GM19025 (cell line): ENCODE measurements around the gene ING4.

Source experiments
- ATAC-seq: cut with Tn5 transposase; IDR thresholded peaks from one replicate; pipeline ENCODE4 v1.9.1; 2021; ENCODE audit warnings: mild to moderate bottlenecking, low read depth, moderate library complexity; ENCODE audit not compliant: unreplicated experiment

ING4 gene

DNA sequence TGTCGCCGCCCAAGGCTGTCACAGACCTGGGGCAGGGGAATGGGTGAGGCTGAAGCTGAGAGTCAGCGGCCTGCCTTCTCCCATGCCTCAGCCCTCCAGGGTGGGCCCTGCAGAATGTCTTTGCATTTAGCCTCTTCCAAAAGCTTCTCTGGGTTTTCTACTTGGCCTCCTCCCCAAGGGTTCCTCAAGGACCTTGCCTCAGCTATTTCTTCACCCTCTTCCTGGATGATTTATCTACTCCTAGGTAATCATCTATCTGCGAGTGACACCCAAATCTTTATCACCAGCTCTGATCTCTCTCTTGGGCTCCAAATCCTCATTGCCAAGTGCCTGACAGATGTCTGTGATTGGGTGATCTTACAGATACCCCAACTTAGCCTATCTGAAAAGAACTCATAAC is 22.4 kb downstream of the ING4 start:
- ATAC-seq: no peak

DNA sequence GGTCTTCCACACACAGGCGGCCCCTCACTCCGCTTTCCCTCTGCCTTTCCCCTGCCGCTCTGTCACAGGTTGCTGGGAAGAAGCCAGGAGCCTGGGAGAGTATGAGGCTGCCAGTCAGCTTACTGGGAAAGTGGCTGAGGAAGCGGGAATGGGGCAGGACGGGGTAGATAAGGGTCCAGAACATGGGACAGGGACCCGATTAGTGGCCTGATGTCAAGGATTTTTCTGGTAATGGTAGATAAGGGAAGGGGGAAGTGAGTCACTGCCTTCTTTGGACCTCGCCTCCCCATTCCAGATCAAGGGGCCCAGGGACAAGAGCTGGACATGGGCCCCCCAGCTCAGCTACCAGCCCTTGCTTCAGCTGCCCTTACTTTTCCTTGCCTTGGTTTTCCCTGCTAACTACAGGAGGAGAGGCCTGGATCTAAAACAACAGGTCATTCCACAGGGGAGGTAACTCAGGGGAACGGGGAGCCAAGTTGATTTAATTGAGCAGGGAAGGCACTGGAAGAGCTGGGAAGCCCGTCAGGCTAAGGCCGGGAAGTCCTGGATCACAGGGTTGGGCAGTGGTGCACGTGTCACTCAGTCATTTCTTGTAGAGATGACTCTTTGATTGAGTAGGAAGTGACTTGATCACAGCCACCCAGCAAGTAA is 23.6 kb downstream of the ING4 start:
- no peak for ATAC-seq

DNA sequence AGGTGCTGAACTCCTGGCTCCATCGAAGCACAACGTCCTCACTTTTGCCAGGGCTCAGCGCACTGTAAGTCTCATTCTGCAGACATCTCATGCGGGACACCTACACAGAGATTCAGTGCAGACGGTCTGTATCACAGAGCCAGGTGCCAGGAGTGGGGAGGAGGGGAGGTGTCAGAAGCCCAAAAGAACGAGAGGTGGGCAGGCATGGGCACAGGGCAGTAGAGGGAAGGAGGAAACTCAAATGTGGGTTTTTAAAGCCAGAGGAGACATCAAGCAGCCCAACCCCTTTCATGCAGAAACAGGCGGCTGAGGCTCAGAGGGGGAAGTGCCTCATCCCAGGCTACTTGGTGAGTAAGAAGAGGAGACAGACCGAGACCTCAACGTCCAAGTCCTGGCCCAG is 24.6 kb downstream of the ING4 start:
- no peak for ATAC-seq

DNA sequence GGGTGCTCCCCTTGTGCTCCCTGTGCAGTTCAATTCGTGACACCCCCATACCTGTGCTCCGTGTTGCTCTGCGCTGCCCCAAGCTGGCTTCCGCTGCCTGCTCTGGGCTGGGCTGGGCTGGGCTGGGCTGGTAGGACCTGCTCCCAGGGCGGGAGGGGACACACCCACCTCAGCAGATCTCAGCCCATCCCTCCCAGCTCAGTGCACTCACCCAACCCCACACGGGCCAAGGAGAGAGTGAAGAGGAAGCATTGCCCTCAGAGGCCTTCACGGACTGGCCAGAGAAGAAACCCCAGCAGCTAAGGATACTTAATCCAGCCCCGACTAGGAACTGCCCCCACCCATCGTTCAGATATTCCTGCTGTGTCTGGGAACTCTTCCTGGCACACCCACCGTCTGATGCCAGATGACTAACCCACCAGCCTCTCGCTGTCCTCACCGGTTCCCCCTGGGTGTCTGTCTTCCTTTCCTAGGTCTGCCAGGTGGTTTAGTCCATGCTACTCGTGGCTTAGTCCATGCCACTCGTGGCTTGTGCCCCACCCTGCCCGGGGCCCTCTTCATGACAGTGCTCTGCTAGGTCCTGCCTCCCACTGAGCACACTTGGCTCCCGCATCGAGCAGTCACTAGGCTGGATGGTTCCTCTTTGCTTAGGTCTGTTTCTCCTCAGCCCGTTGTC is 26.9 kb downstream of the ING4 start, which contains the start of gene LPAR5:
Gene LPAR5, minus strand, starts transcription at position 104 of the 676 bp plus-strand sequence. CDS start 14,711 bp downstream, outside the sequence.
- no peak for ATAC-seq

- no peak for ATAC-seq
These were observed 27.5 kb downstream of the ING4 start for GRCh38 chr12:6635375-6635855.

GRCh38 chr12:6632026-6632983 is 30.6 kb downstream of the ING4 start:
- ATAC-seq: peak; percentile 52

GRCh38 chr12:6631549-6631961 is 31.4 kb downstream of the ING4 start:
- no peak for ATAC-seq

DNA sequence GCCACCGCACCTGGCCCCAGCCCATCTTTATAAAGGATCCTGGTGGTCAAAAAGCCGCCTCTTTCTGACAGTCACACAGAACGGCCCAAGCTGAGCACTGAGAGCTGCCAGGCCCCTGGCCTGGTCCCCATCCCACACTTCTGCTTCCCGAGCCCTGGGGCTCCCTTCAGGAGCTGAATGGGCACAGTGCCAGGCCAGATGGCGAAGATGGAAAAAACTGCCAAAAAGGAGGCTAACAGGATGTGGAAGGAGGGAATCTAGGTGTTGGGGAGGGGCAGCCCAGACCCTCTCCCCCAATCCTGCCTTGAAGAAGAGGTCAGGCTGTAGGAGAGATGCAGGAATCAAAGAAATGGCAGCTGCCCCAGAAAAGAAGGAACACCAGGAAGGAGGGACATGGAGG is 32.2 kb downstream of the ING4 start:
- no peak for ATAC-seq

DNA sequence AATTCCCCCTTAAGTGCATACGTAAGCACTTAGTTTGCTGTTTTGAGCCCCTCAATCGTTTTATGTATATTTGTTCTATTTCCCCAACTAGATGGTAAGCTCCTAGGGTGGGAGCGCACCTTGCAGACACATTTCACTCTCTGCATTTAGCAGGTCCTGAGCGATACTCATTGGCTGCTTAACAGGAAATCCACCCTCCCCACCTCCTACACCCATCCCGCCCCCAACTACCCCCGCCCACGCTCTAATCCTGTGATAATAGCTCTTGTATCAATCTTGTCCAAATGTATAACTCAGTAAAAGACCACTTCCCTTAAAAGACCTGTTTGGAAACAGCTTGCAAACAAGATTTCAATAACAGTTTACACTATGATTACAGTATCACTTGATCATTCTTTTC is 35.3 kb downstream of the ING4 start:
- ATAC-seq: no peak

DNA sequence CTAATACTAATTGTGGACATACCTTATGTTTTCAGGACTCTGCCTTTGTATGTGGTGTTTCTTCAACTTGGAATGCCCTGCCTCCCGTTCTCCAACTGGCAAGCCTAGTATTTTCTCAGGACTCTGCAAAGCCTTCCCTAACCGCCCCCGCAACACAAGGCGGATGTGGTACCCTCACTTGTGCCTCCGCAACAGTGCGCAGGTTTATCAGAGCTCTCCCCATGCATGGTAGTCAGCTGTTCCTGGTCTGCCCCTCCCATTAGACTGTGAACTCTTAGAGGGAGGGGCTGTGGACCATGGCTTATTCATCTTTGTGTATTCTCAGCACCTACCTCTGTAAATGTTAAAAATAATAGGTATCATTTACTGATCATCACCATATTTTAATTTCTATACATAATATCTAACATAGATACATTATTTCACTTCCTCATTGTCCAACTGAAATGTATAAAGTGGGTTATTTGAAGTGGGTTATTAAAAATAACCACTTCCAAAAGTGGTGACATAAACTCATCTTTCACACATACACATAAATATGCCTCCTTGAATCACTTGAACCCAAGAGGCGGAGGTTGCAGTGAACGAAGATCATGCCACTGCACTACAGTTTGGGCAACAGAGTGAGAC is 36.1 kb downstream of the ING4 start:
- no peak for ATAC-seq

DNA sequence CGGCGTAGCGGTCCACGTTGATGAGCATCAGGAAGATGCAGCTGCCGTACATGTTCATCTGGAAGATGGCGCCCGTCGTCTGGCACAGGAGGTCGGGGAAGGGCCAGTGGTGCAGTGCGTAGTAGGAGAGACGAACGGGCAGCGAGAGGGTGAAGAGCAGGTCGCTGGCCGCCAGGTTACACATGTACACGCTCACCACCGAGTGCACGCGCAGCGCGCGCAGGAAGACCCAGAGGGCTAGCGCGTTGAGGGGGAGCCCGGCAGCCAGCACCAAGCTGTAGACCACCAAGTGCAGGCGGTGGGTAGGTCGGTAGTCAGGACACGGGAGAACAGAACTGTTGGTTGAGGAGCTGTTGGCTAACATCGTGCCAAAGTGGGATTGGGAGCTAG is 42.0 kb downstream of the ING4 start:
- no peak for ATAC-seq

- no peak for ATAC-seq
These were observed 42.6 kb downstream of the ING4 start for GRCh38 chr12:6620137-6620884.

DNA sequence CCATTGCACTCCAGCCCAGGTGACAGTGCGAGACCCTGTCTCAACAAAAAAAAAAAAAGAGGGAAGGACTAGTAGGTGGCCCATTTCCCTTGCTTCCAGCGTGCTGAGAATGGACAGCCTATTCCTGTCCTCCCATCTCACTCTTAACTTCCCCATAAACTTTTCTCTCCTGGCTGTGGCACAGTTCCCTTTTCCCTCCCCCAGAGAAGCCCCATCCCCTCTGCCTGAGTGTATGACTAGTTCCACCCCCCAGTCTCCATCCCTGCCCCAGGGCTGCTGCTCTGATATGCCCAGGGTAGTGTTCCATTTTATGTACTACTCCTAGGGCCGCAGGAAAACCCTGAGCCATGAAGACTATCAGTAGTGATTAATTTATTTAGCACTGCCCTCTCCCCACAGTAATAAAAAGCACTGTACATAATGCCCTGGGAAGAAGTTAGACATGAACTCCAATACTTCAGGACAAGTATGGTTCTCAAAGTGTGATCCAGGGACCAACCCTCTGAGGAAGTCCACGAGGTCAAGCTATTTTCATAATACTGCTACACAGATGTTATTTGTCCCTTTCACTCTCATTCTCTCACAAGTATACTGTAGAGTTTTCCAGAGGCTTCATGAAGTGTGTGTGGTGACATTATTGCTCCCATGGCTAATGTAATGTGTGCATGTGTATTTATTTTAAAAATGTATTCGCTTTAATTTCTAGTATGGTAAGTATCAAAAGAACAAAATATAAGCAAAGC is 44.3 kb downstream of the ING4 start:
- ATAC-seq: no peak

- no peak for ATAC-seq
These were observed 47.1 kb downstream of the ING4 start for GRCh38 chr12:6615802-6616201.

DNA sequence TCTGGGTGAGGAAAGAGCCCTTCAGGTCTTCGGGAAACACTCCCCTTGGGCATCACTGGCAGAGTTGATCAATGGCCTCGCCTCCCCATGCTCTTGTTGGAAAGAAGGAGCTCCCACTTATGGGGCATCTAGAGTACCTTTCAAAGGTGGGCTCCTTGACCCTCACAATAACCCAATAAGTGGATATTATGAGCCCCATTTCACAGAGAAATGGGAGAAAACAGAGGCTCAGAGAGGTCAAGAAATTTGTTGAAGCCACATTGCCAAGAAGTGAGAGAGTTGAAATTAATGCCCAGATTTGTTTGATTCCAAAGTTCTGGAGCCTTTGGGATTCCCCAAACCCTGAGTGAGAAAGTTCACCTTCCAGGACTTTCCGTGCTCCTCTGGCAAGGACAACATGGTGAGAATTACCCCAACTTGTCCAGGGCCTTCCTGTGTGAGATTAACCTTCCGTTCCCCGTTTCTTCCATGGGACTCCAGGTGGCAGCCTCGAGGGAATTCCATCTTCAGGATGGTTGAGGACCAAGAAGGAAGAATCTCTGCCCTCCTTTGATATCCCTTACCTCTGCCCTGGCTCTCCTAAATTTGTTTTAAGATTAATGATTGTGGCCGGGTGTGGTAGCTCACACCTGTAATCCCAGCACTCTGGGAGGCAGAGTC is 48.3 kb downstream of the ING4 start:
- no peak for ATAC-seq

- no peak for ATAC-seq
These were observed 49.0 kb downstream of the ING4 start for GRCh38 chr12:6613776-6614512.

DNA sequence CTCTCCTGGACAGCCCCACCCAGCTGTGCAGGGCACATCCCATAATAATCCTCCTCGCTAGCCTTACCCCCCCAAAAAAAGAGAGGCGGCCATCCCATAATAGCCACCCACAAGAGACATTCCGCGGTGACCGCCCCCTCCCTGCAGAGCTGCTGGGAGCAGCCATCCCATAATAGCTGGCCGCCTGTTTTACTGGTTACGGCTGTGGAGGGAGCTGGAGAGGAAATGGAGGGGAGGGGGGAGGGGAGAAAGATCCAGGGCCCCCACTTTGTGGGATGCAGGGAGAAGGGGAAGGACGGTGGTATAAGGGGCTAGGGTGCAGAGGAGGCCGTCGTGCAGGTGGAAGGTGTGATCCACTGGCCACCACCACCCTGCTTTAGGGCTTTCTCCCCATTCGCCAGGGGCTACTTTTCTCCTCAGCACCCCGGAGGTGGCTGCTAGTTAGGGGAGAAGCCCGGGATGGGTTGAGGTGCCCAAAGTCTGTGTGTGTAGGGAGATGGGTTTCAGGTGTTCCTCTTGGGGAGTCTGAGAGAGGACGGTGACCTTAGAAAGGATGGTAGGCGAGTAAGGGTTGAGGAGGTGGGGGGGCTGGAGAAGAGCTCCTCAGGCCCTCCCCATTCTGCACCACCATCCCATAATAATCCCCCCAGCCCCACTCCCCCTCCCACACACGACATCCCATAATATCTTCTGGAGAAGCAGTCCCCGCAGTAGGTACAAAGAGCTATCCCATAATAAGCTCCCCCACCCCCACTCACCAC is 49.7 kb downstream of the ING4 start:
- no peak for ATAC-seq
